GM18951 (cell line): ENCODE measurements around the gene PRKD1.
"Not testable (repeated sequence)": the region's sequence is repeated elsewhere in the genome, so short reads cannot be mapped to it uniquely, and the experiment has no call there.

Experiments used
- POLR2A ChIP-seq: IDR thresholded peaks from 4 replicates; pipeline ENCODE4 v1.6.1; 2011; ENCODE audit warnings: mild to moderate bottlenecking; ENCODE audit not compliant: insufficient read length, insufficient read depth; ENCODE audit errors: extremely low read depth
- in situ Hi-C: fragments of 300-500 bp; cut with MboI; formaldehyde crosslinking; loops from one replicate; pipeline ENCODE4 v1.12.0; 2022; ENCODE audit warnings: low sequenced_read_pairs, mixed read lengths, inconsistent platforms; ENCODE audit not compliant: unreplicated experiment

Gene PRKD1

GRCh38 chr14:29783556-29783955 lies 144.1 kb downstream of the PRKD1 start:
- in situ Hi-C loops: no loop called here
- TF ChIP-seq POLR2A: no peak

- TF ChIP-seq POLR2A: no peak
- in situ Hi-C loops: no loop called here
These were observed 145.6 kb downstream of the PRKD1 start for GRCh38 chr14:29782041-29782440.

GRCh38 chr14:29777142-29777541 lies 150.5 kb downstream of the PRKD1 start:
- in situ Hi-C loops: not testable (repeated sequence)

- no peak for TF ChIP-seq POLR2A
- in situ Hi-C loops: no loop called here
These were observed 153.7 kb downstream of the PRKD1 start for GRCh38 chr14:29773990-29774389.

- TF ChIP-seq POLR2A: no peak
- in situ Hi-C loops: no loop called here
These were observed 164.2 kb downstream of the PRKD1 start for GRCh38 chr14:29763342-29763858.

- in situ Hi-C loops: no loop called here
- TF ChIP-seq POLR2A: no peak
These were observed 167.9 kb downstream of the PRKD1 start for GRCh38 chr14:29759521-29760340.

GRCh38 chr14:29757711-29758233 lies 169.9 kb downstream of the PRKD1 start:
- TF ChIP-seq POLR2A: no peak
- in situ Hi-C loops: no loop called here

GRCh38 chr14:29757188-29757680 lies 170.4 kb downstream of the PRKD1 start:
- in situ Hi-C loops: no loop called here
- no peak for TF ChIP-seq POLR2A

GRCh38 chr14:29756019-29756385 lies 171.6 kb downstream of the PRKD1 start:
- TF ChIP-seq POLR2A: no peak
- in situ Hi-C loops: no loop called here

GRCh38 chr14:29755311-29756018 lies 172.2 kb downstream of the PRKD1 start:
- in situ Hi-C loops: no loop called here
- no peak for TF ChIP-seq POLR2A

- no peak for TF ChIP-seq POLR2A
- in situ Hi-C loops: no loop called here
These were observed 173.5 kb downstream of the PRKD1 start for GRCh38 chr14:29754134-29754533.

GRCh38 chr14:29752221-29752923 lies 175.3 kb downstream of the PRKD1 start:
- TF ChIP-seq POLR2A: no peak
- in situ Hi-C loops: no loop called here

GRCh38 chr14:29749829-29750228 lies 177.8 kb downstream of the PRKD1 start:
- in situ Hi-C loops: no loop called here
- TF ChIP-seq POLR2A: no peak
